ENCODE data around the gene YJEFN3. TPM values are rescaled to one million over a fixed set of nuclear protein-coding genes. Genes with fewer than 3 reads are reported as not detected.
A peak's percentile ranks its signal among the peaks of the same experiment; 100 is the strongest.

Gene YJEFN3
- total RNA-seq, 1 experiment from 2014 or later, result 16.6 TPM

DNA sequence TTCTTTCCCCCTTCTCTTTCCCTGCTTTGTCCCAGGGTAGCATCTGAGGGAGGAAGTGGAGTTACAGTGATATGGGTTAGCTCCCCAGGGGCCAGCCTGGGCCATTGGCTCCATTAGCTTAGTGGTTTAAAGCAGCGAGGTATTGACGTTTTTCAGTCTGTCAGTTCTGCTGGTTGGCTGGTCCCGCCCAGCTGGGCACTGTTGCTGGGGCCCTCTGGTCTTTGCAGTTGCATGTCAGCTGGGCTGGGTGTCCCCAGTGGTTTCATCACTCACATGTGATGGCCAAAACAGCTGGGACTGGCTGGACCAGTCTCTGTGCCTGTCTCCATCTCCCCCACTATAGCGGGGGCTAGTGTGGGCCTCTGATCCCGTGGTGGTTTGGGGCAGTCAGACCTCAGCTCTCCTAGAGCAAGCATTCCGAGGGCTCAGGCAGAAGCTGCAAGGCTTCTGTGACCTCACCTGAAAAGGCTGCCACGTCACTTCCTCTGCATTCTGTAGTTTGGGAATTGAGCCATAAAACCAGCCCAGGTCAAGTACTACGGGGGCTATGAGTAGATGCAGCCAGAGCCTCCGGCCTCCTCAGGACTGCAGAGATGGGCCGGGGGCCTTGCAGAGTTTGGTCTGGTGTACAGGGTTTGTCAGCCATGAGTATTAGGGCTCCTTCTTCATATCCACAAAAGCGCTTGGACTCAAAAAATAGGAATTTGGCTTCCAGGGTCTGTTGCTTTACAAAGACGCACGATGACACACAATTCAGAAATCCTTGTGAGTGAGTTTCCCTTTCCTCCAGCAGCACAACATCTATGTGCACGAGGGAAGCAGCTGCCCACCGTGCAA is 43.3 kb upstream of the YJEFN3 start:
- no peak overlapping the region for H3K18ac ChIP-seq (ENCODE audit: insufficient read length, low read depth, low read length)

More for the DNA sequence above, 43.3 kb upstream of the YJEFN3 start:
- peaks cover 5 to 19% (median 10%) of the 10 kb centered on the region in 3 experiments; a peak in 6 of 7 replicates for H3K36me3 Mint-ChIP-seq (ENCODE audit: insufficient read depth in 1 of 3, low read depth in 3 of 3)
- H2AK5ac ChIP-seq (ENCODE audit: insufficient read length, low read length), result no peak overlapping the region
- no peak overlapping the region for H3K9ac ChIP-seq (ENCODE audit: extremely low read depth, insufficient read length, low read length)
- peaks cover 56 to 67% of the 10 kb centered on the region in 2 experiments for H3K4me1 Mint-ChIP-seq
- no peaks in the 10 kb centered on the region for H3K23me2 ChIP-seq (ENCODE audit: insufficient read length, low read depth, low read length, poor library complexity, severe bottlenecking)
- no peak overlapping the region for H2BK5ac ChIP-seq (ENCODE audit: insufficient read length, low read length)
- WGBS (ENCODE audit: extremely low coverage, insufficient read length, low lambda C conversion rate), result no CpG with 5 or more reads among the region's 15 CpGs
- H3T11ph ChIP-seq (ENCODE audit: low read length), result no peak overlapping the region
- no peak overlapping the region for H4K8ac ChIP-seq (replicated peaks; ENCODE audit: insufficient read length, low read depth, low read length)
- no peaks in the 10 kb centered on the region for H3K79me1 ChIP-seq (ENCODE audit: insufficient read depth, low read depth, low read length, poor library complexity, severe bottlenecking)
- H3K4me3 Mint-ChIP-seq, result no peak overlapping the region
- no peak overlapping the region; the same call in 1 of the 2 replicates for H3K14ac ChIP-seq (ENCODE audit: insufficient read depth, low read length)
- no peak overlapping the region for H3K4me2 ChIP-seq (ENCODE audit: insufficient read depth, insufficient read length, low read length)
- H2BK15ac ChIP-seq (ENCODE audit: low read depth, low read length), result no peak overlapping the region
- H3K4me1 ChIP-seq (ENCODE audit: insufficient read depth, low read length), result peaks cover 9% of the 10 kb centered on the region; the same call in 1 of the 2 replicates
- peak overlapping the region; percentile 55 to 92 (median 72); a peak in 2 of 7 replicates for H3K27ac Mint-ChIP-seq
- H3K27me3 Mint-ChIP-seq (ENCODE audit: low read depth), result no peaks in the 10 kb centered on the region
- no peak overlapping the region for H3K27ac ChIP-seq (ENCODE audit: insufficient read length, low read depth, low read length)
- no peak overlapping the region for H4K91ac ChIP-seq (ENCODE audit: insufficient read length, low read depth, low read length)
- H2BK20ac ChIP-seq (ENCODE audit: low read depth, low read length, poor library complexity, severe bottlenecking), result no peak overlapping the region
- no peak overlapping the region for H2BK12ac ChIP-seq (ENCODE audit: insufficient read length, low read depth, low read length)
- no peaks in the 10 kb centered on the region for H3K27me3 ChIP-seq (ENCODE audit: insufficient read depth, low read length)
- no peak overlapping the region for H2BK120ac ChIP-seq (ENCODE audit: low read depth, low read length, poor library complexity, severe bottlenecking)
- H3K4ac ChIP-seq (ENCODE audit: low read depth, low read length), result no peak overlapping the region
- no peak for DNase-seq
- no peak overlapping the region for H2AFZ ChIP-seq (ENCODE audit: low read length)
- no peaks in the 10 kb centered on the region for H3K9me3 Mint-ChIP-seq
- no peak overlapping the region for H3K56ac ChIP-seq (ENCODE audit: insufficient read length, low read depth, low read length)
- peaks cover 4% of the 10 kb centered on the region for H4K20me1 ChIP-seq (ENCODE audit: control insufficient read depth, insufficient read depth, insufficient read length)
- no peak overlapping the region for H4K5ac ChIP-seq (ENCODE audit: insufficient read length, low read depth, low read length)
- no peak overlapping the region for H3K23ac ChIP-seq (ENCODE audit: insufficient read length, low read depth, low read length)
- H3K9me3 ChIP-seq (ENCODE audit: control insufficient read depth, low read depth, low read length), result no peaks in the 10 kb centered on the region
- TF ChIP-seq, protein P1, sequence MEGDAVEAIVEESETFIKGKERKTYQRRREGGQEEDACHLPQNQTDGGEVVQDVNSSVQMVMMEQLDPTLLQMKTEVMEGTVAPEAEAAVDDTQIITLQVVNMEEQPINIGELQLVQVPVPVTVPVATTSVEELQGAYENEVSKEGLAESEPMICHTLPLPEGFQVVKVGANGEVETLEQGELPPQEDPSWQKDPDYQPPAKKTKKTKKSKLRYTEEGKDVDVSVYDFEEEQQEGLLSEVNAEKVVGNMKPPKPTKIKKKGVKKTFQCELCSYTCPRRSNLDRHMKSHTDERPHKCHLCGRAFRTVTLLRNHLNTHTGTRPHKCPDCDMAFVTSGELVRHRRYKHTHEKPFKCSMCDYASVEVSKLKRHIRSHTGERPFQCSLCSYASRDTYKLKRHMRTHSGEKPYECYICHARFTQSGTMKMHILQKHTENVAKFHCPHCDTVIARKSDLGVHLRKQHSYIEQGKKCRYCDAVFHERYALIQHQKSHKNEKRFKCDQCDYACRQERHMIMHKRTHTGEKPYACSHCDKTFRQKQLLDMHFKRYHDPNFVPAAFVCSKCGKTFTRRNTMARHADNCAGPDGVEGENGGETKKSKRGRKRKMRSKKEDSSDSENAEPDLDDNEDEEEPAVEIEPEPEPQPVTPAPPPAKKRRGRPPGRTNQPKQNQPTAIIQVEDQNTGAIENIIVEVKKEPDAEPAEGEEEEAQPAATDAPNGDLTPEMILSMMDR (conservative IDR thresholded peaks at IDR 0.05), result no peak
- H3K79me2 ChIP-seq (ENCODE audit: insufficient read depth, low read length), result peaks cover 12% of the 10 kb centered on the region; the same call in 1 of the 2 replicates

Measured in H9 (cell line).